IPS-18c (cell line): ENCODE results near the gene MRPS16.
A peak's percentile ranks its signal among the peaks of the same experiment; 100 is the strongest.
"Not testable (repeated sequence)": the region's sequence is repeated elsewhere in the genome, so short reads cannot be mapped to it uniquely, and the experiment has no call there.

ENCODE experiments used
- H3K4me3 ChIP-seq: 2 replicates; pipeline ENCODE4 v1.7.0; 2013; ENCODE audit warnings: low read depth, mild to moderate bottlenecking, low read length, moderate library complexity; ENCODE audit not compliant: insufficient read depth
- H3K9me3 ChIP-seq: one replicate; pipeline ENCODE4 v1.6.1; 2013; ENCODE audit warnings: mild to moderate bottlenecking, low read length, moderate library complexity; ENCODE audit not compliant: control insufficient read depth, insufficient read depth

MRPS16 gene

GRCh38 chr10:73252445-73253224 lies at the start of gene MRPS16:
MRPS16 (minus strand) TSS chr10:73252644; CDS start chr10:73252482, 162 bp downstream.
- Histone ChIP-seq H3K4me3 (peak within 1 kb of the TSS; percentile 84), H3K9me3 (no peaks in the 10 kb centered on the region)

- no peaks in the 10 kb centered on the region for H3K9me3 ChIP-seq
- no peak overlapping the region for H3K4me3 ChIP-seq
Measured at GRCh38 chr10:73296946-73297345, 44.5 kb upstream of the MRPS16 start.

- H3K4me3 ChIP-seq, result no peak overlapping the region
- H3K9me3 ChIP-seq, result peaks cover 3% of the 10 kb centered on the region
Measured at GRCh38 chr10:73293461-73293860, 41.0 kb upstream of the MRPS16 start.

- Histone ChIP-seq H3K9me3 (peaks cover 3% of the 10 kb centered on the region), H3K4me3 (no peak overlapping the region)
Measured at GRCh38 chr10:73289958-73290357, 37.5 kb upstream of the MRPS16 start.

GRCh38 chr10:73287441-73287840 lies 35.0 kb upstream of the MRPS16 start:
- peaks cover 3% of the 10 kb centered on the region for H3K9me3 ChIP-seq
- H3K4me3 ChIP-seq, result no peak overlapping the region

GRCh38 chr10:73281097-73281496 lies 28.7 kb upstream of the MRPS16 start:
- Histone ChIP-seq H3K4me3 (no peak overlapping the region), H3K9me3 (no peaks in the 10 kb centered on the region)

GRCh38 chr10:73264423-73264822 lies 12.0 kb upstream of the MRPS16 start:
- Histone ChIP-seq H3K9me3 (no peaks in the 10 kb centered on the region), H3K4me3 (no peak overlapping the region)

GRCh38 chr10:73263693-73264347 lies 11.4 kb upstream of the MRPS16 start:
- Histone ChIP-seq H3K9me3 (no peaks in the 10 kb centered on the region), H3K4me3 (no peak overlapping the region)

GRCh38 chr10:73262880-73263555 lies 10.6 kb upstream of the MRPS16 start:
- H3K4me3 ChIP-seq, result no peak overlapping the region
- H3K9me3 ChIP-seq, result no peaks in the 10 kb centered on the region

- no peak overlapping the region for H3K4me3 ChIP-seq
- H3K9me3 ChIP-seq, result no peaks in the 10 kb centered on the region
Measured at GRCh38 chr10:73262105-73262730, 9.8 kb upstream of the MRPS16 start.

- H3K4me3 ChIP-seq, result no peak overlapping the region
- no peaks in the 10 kb centered on the region for H3K9me3 ChIP-seq
Measured at GRCh38 chr10:73261362-73261995, 9.0 kb upstream of the MRPS16 start.

- H3K4me3 ChIP-seq, H3K9me3 ChIP-seq: not testable (repeated sequence)
Measured at GRCh38 chr10:73258612-73259011, 6.2 kb upstream of the MRPS16 start.

GRCh38 chr10:73253225-73253555 lies 746 bp upstream of the MRPS16 start:
- H3K9me3 ChIP-seq, result no peaks in the 10 kb centered on the region
- peak overlapping the region; percentile 84 for H3K4me3 ChIP-seq

- H3K4me3 ChIP-seq, result peak overlapping the region; percentile 84
- H3K9me3 ChIP-seq, result no peaks in the 10 kb centered on the region
Measured at GRCh38 chr10:73251683-73252444, 580 bp downstream of the MRPS16 start.

- no peak overlapping the region for H3K4me3 ChIP-seq
- no peaks in the 10 kb centered on the region for H3K9me3 ChIP-seq
Measured at GRCh38 chr10:73248259-73248724, 4.2 kb downstream of the MRPS16 start.

- H3K4me3 ChIP-seq, result peak overlapping the region; percentile 41
- H3K9me3 ChIP-seq, result no peaks in the 10 kb centered on the region
Measured at GRCh38 chr10:73247509-73248258, 4.8 kb downstream of the MRPS16 start.
